ENCODE results near the gene KIF13A. TPM values are rescaled to one million over a fixed set of nuclear protein-coding genes. Genes with fewer than 3 reads are reported as not detected.
A peak's percentile ranks its signal among the peaks of the same experiment; 100 is the strongest.

Gene KIF13A
- total and polyA plus RNA-seq, 9 of the 15 experiments (the other 6 are each of a cell fraction or from before 2014, with no cell fraction given), result 3.6 to 44.3 (median 29.7) TPM

GRCh38 chr6:17907406-17908229 lies 79.8 kb downstream of the KIF13A start (continued):
- TF ChIP-seq XRCC4 (IDR thresholded peaks at IDR 0.05; ENCODE audit: extremely low read depth, insufficient read depth, insufficient read length) (no peak), SMARCA5 (IDR thresholded peaks at IDR 0.05) (peak; percentile 71), NR4A1 (CRISPR knock-in tag; IDR thresholded peaks at IDR 0.05) (no peak), NR4A1 (tag; IDR thresholded peaks at IDR 0.05) (peak; percentile 94), CBFA2T3 (IDR thresholded peaks at IDR 0.05) (peak; percentile 89), ZNF589 (CRISPR knock-in tag; IDR thresholded peaks at IDR 0.05; ENCODE audit: low read depth) (peak; percentile 98), ZBTB49 (CRISPR knock-in tag; IDR thresholded peaks at IDR 0.05; ENCODE audit: borderline replicate concordance) (0 out of 2 replicates have a peak, but pooled peaks have one; percentile 33), CCAR2 (IDR thresholded peaks at IDR 0.05; ENCODE audit: low read depth, low read length) (no peak), SMARCA4 (IDR thresholded peaks at IDR 0.05) (peak; percentile 100), REST (IDR thresholded peaks at IDR 0.05; ENCODE audit: borderline replicate concordance) (peak; percentile 51), REST (CRISPR knock-in tag; IDR thresholded peaks at IDR 0.05; ENCODE audit: low read depth) (no peak), ZBTB8A (IDR thresholded peaks at IDR 0.05; ENCODE audit: partially characterized antibody) (no peak), STAT5B (CRISPR knock-in tag; IDR thresholded peaks at IDR 0.05) (no peak), NR1H2 (CRISPR knock-in tag; IDR thresholded peaks at IDR 0.05) (0 out of 2 replicates have a peak, but pooled peaks have one; percentile 13), PCBP1 (IDR thresholded peaks at IDR 0.05; ENCODE audit: low read depth, low read length, poor library complexity, severe bottlenecking) (no peak), ZNF217 (CRISPR knock-in tag; IDR thresholded peaks at IDR 0.05) (no peak), HMBOX1 (IDR thresholded peaks at IDR 0.05) (peak; percentile 39; the same call in 1 of the 2 replicates), ZNF76 (CRISPR knock-in tag; IDR thresholded peaks at IDR 0.05; ENCODE audit: borderline replicate concordance) (peak; percentile 58)
